ENCODE measurements around the gene DNAJC24.

- TF ChIP-seq, protein P1, sequence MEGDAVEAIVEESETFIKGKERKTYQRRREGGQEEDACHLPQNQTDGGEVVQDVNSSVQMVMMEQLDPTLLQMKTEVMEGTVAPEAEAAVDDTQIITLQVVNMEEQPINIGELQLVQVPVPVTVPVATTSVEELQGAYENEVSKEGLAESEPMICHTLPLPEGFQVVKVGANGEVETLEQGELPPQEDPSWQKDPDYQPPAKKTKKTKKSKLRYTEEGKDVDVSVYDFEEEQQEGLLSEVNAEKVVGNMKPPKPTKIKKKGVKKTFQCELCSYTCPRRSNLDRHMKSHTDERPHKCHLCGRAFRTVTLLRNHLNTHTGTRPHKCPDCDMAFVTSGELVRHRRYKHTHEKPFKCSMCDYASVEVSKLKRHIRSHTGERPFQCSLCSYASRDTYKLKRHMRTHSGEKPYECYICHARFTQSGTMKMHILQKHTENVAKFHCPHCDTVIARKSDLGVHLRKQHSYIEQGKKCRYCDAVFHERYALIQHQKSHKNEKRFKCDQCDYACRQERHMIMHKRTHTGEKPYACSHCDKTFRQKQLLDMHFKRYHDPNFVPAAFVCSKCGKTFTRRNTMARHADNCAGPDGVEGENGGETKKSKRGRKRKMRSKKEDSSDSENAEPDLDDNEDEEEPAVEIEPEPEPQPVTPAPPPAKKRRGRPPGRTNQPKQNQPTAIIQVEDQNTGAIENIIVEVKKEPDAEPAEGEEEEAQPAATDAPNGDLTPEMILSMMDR (IDR thresholded peaks at IDR 0.05 in 2 of 3, conservative IDR thresholded peaks at IDR 0.05 in 1 of 3; ENCODE audit: control insufficient read depth in 2 of 3, extremely low read depth in 1 of 3, insufficient read depth in 1 of 3, low read depth in 3 of 3, low read length in 3 of 3) = no peak
- TF ChIP-seq BHLHE40 (IDR thresholded peaks at IDR 0.05; ENCODE audit: borderline replicate concordance in 1 of 2, low read depth in 2 of 2, low read length in 1 of 2) (no peak), POLR2AphosphoS5 (IDR thresholded peaks at IDR 0.05; ENCODE audit: low read length) (no peak), ETV6 (conservative IDR thresholded peaks at IDR 0.05 in 1 of 2, IDR thresholded peaks at IDR 0.05 in 1 of 2; ENCODE audit: borderline replicate concordance in 1 of 2, low read depth in 1 of 2) (no peak), CBX3 (IDR thresholded peaks at IDR 0.05; ENCODE audit: borderline replicate concordance, low read depth) (no peak), ELK1 (IDR thresholded peaks at IDR 0.05; ENCODE audit: low read depth, low read length) (no peak), NFYB (IDR thresholded peaks at IDR 0.05; ENCODE audit: insufficient read depth, low read depth, low read length) (no peak), RAD51 (IDR thresholded peaks at IDR 0.05) (no peak), PAX5 (IDR thresholded peaks at IDR 0.05; ENCODE audit: borderline replicate concordance, low read depth, low read length) (no peak)
Measured at GRCh38 chr11:31442086-31442485, 72.4 kb downstream of the DNAJC24 start.

Measured in GM12878 (cell line).